Mucosa of rectum (tissue), 2 donors: ENCODE data around the gene ATRNL1.

Experiments used
- H3K27ac ChIP-seq, 2 donors: one replicate each; pipeline ENCODE4 v1.7.0; 2013; ENCODE audit warnings: inconsistent platforms in 2 of 2, low read depth in 2 of 2, low read length in 2 of 2
- H3K27me3 ChIP-seq, 2 donors: one replicate each; pipeline ENCODE4 v1.7.0; 2013; ENCODE audit warnings: low read length in 2 of 2; ENCODE audit not compliant: control insufficient read depth in 2 of 2, insufficient read depth in 2 of 2
- H3K36me3 ChIP-seq, 2 donors: one replicate each; pipeline ENCODE4 v1.7.0; 2013; ENCODE audit warnings: low read length in 2 of 2; ENCODE audit not compliant: control insufficient read depth in 2 of 2, insufficient read depth in 2 of 2
- H3K4me1 ChIP-seq, 2 donors: one replicate each; pipeline ENCODE4 v1.7.0; 2013; ENCODE audit warnings: low read length in 2 of 2, mild to moderate bottlenecking in 1 of 2; ENCODE audit not compliant: control insufficient read depth in 2 of 2, insufficient read depth in 2 of 2
- H3K4me3 ChIP-seq, 2 donors: one replicate each; pipeline ENCODE4 v1.7.0; 2013; ENCODE audit warnings: low read length in 2 of 2
- H3K9ac ChIP-seq, 2 donors: one replicate each; pipeline ENCODE4 v1.7.0; 2013; ENCODE audit warnings: low read length in 2 of 2, low read depth in 1 of 2, mild to moderate bottlenecking in 1 of 2
- H3K9me3 ChIP-seq, 2 donors: one replicate each; pipeline ENCODE4 v1.7.0; 2013; ENCODE audit warnings: low read length in 2 of 2; ENCODE audit not compliant: control insufficient read depth in 2 of 2
- donor health status: healthy.
- donor health status: Normal muscosa, but diverticular disease.

Gene ATRNL1

GRCh38 chr10:115093286-115093775 lies at the start of gene ATRNL1:
ATRNL1 (plus strand) TSS chr10:115093365; CDS start chr10:115093751, 386 bp downstream.
- H3K27ac ChIP-seq, result no peak within 1 kb of the TSS
- H3K9me3 ChIP-seq, result no peaks in the 10 kb centered on the region
- H3K36me3 ChIP-seq, result no peaks in the 10 kb centered on the region
- peaks cover 22 to 23% of the 10 kb centered on the region in 2 donors for H3K27me3 ChIP-seq
- peak within 1 kb of the TSS; percentile 48 to 54 for H3K4me3 ChIP-seq
- H3K9ac ChIP-seq, result no peak within 1 kb of the TSS
- H3K4me1 ChIP-seq, result no peaks in the 10 kb centered on the region

GRCh38 chr10:115043719-115044118 lies 49.4 kb upstream of the ATRNL1 start:
- Histone ChIP-seq H3K4me3 (no peak overlapping the region), H3K36me3 (no peaks in the 10 kb centered on the region), H3K4me1 (no peaks in the 10 kb centered on the region), H3K9me3 (no peaks in the 10 kb centered on the region), H3K9ac (no peak overlapping the region), H3K27ac (no peak overlapping the region), H3K27me3 (no peaks in the 10 kb centered on the region)

- H3K27me3 ChIP-seq, result no peaks in the 10 kb centered on the region
- no peaks in the 10 kb centered on the region for H3K4me1 ChIP-seq
- H3K9ac ChIP-seq, result no peak overlapping the region
- H3K9me3 ChIP-seq, result no peaks in the 10 kb centered on the region
- no peaks in the 10 kb centered on the region for H3K36me3 ChIP-seq
- H3K4me3 ChIP-seq, result no peak overlapping the region
- H3K27ac ChIP-seq, result no peak overlapping the region
Observed at GRCh38 chr10:115044891-115045290, 48.3 kb upstream of the ATRNL1 start.

GRCh38 chr10:115045499-115045898 lies 47.7 kb upstream of the ATRNL1 start:
- Histone ChIP-seq H3K9ac (no peak overlapping the region), H3K9me3 (no peaks in the 10 kb centered on the region), H3K27ac (no peak overlapping the region), H3K36me3 (no peaks in the 10 kb centered on the region), H3K4me3 (no peak overlapping the region), H3K27me3 (no peaks in the 10 kb centered on the region), H3K4me1 (no peaks in the 10 kb centered on the region)

GRCh38 chr10:115046686-115047236 lies 46.4 kb upstream of the ATRNL1 start:
- Histone ChIP-seq H3K27me3 (no peaks in the 10 kb centered on the region), H3K27ac (no peak overlapping the region)

GRCh38 chr10:115047705-115048104 lies 45.5 kb upstream of the ATRNL1 start:
- Histone ChIP-seq H3K36me3 (no peaks in the 10 kb centered on the region), H3K27ac (no peak overlapping the region), H3K4me1 (no peaks in the 10 kb centered on the region), H3K9me3 (no peaks in the 10 kb centered on the region), H3K9ac (no peak overlapping the region), H3K27me3 (no peaks in the 10 kb centered on the region), H3K4me3 (no peak overlapping the region)

More at GRCh38 chr10:115046686-115047236, 46.4 kb upstream of the ATRNL1 start:
- Histone ChIP-seq H3K36me3 (no peaks in the 10 kb centered on the region), H3K4me3 (no peak overlapping the region), H3K9ac (no peak overlapping the region), H3K9me3 (no peaks in the 10 kb centered on the region), H3K4me1 (no peaks in the 10 kb centered on the region)

GRCh38 chr10:115049318-115049717 lies 43.8 kb upstream of the ATRNL1 start:
- Histone ChIP-seq H3K4me3 (no peak overlapping the region), H3K27ac (no peak overlapping the region), H3K9ac (no peak overlapping the region), H3K4me1 (no peaks in the 10 kb centered on the region), H3K27me3 (no peaks in the 10 kb centered on the region), H3K36me3 (no peaks in the 10 kb centered on the region), H3K9me3 (no peaks in the 10 kb centered on the region)

GRCh38 chr10:115049960-115050359 lies 43.2 kb upstream of the ATRNL1 start:
- Histone ChIP-seq H3K36me3 (no peaks in the 10 kb centered on the region), H3K4me1 (no peaks in the 10 kb centered on the region), H3K27ac (no peak overlapping the region), H3K9ac (no peak overlapping the region), H3K27me3 (no peaks in the 10 kb centered on the region), H3K4me3 (no peak overlapping the region), H3K9me3 (no peaks in the 10 kb centered on the region)

- no peaks in the 10 kb centered on the region for H3K9me3 ChIP-seq
- no peak overlapping the region for H3K4me3 ChIP-seq
- no peaks in the 10 kb centered on the region for H3K36me3 ChIP-seq
- no peak overlapping the region for H3K27ac ChIP-seq
- no peak overlapping the region for H3K9ac ChIP-seq
- H3K4me1 ChIP-seq, result no peaks in the 10 kb centered on the region
- H3K27me3 ChIP-seq, result no peaks in the 10 kb centered on the region
Observed at GRCh38 chr10:115050375-115051010, 42.7 kb upstream of the ATRNL1 start.

GRCh38 chr10:115051216-115051615 lies 41.9 kb upstream of the ATRNL1 start:
- Histone ChIP-seq H3K27ac (no peak overlapping the region), H3K9ac (no peak overlapping the region), H3K27me3 (no peaks in the 10 kb centered on the region), H3K36me3 (no peaks in the 10 kb centered on the region), H3K4me1 (no peaks in the 10 kb centered on the region), H3K4me3 (no peak overlapping the region), H3K9me3 (no peaks in the 10 kb centered on the region)
